NCI-H345 (cell line): ENCODE results near the gene REC8.
A peak's percentile ranks its signal among the peaks of the same experiment; 100 is the strongest.

Experiments used
- DNase-seq: peaks from one replicate; lab custom pipeline; 2025; lab: John Stamatoyannopoulos, UW

REC8 gene

GRCh38 chr14:24159777-24160498, 11.9 kb upstream of the REC8 start:
- DNase-seq, result no peak

- no peak for DNase-seq
Measured at GRCh38 chr14:24160499-24160849, 11.4 kb upstream of the REC8 start.

GRCh38 chr14:24160850-24161804, 10.8 kb upstream of the REC8 start, which contains the start of gene IRF9:
TSS of gene IRF9 (plus strand) at chr14:24161265. CDS start at chr14:24162145, 880 bp downstream.
- peak; percentile 96 for DNase-seq

- no peak for DNase-seq
Measured at GRCh38 chr14:24162093-24162492, 9.8 kb upstream of the REC8 start.

- no peak for DNase-seq
Measured at GRCh38 chr14:24164518-24164991, 7.3 kb upstream of the REC8 start.

- DNase-seq, result no peak
Measured at GRCh38 chr14:24165785-24166184, 6.1 kb upstream of the REC8 start.

GRCh38 chr14:24167469-24168114, 4.3 kb upstream of the REC8 start:
- DNase-seq, result no peak

- DNase-seq, result no peak
Measured at GRCh38 chr14:24172261-24172860, 481 bp downstream of the REC8 start.

- DNase-seq, result no peak
Measured at GRCh38 chr14:24172871-24173281, 996 bp downstream of the REC8 start.

- no peak for DNase-seq
Measured at GRCh38 chr14:24176599-24176998, 4.7 kb downstream of the REC8 start.

- DNase-seq, result no peak
Measured at GRCh38 chr14:24177041-24177825, 5.4 kb downstream of the REC8 start.

- no peak for DNase-seq
Measured at GRCh38 chr14:24177891-24178290, 6.0 kb downstream of the REC8 start.

GRCh38 chr14:24178399-24179178, 6.7 kb downstream of the REC8 start:
- no peak for DNase-seq

GRCh38 chr14:24179294-24179960, 7.5 kb downstream of the REC8 start:
- no peak for DNase-seq

- DNase-seq, result no peak
Measured at GRCh38 chr14:24179961-24180796, 8.3 kb downstream of the REC8 start.

- no peak for DNase-seq
Measured at GRCh38 chr14:24181371-24182077, 9.6 kb downstream of the REC8 start.

- no peak for DNase-seq
Measured at GRCh38 chr14:24182110-24182882, 10.4 kb downstream of the REC8 start.
